Uterus (tissue), 2 donors: ENCODE results near the gene NBEA.

Experiments used
- POLR2A ChIP-seq, 2 donors: fragments of 450-650 bp; IDR thresholded peaks; one replicate each; pipeline ENCODE4 v1.6.1; 2016; ENCODE audit warnings: antibody characterized with exemption in 2 of 2, mild to moderate bottlenecking in 1 of 2, moderate library complexity in 1 of 2
- TF ChIP-seq, protein P1 (sequence below), 4 experiments: fragments of 200-600 bp in 2 of 4; fragments of 450-650 bp in 2 of 4; sonication (generic) in 2 of 4; IDR thresholded peaks; one replicate each; pipeline ENCODE4 v1.5.1; 2016 to 2019; ENCODE audit warnings: antibody characterized with exemption in 4 of 4, mild to moderate bottlenecking in 2 of 4, moderate library complexity in 1 of 4

GRCh38 chr13:35714588-35715377 is 772.7 kb downstream of the NBEA start:
- no peak for TF ChIP-seq POLR2A (IDR thresholded peaks at IDR 0.05)
- TF ChIP-seq, protein P1, sequence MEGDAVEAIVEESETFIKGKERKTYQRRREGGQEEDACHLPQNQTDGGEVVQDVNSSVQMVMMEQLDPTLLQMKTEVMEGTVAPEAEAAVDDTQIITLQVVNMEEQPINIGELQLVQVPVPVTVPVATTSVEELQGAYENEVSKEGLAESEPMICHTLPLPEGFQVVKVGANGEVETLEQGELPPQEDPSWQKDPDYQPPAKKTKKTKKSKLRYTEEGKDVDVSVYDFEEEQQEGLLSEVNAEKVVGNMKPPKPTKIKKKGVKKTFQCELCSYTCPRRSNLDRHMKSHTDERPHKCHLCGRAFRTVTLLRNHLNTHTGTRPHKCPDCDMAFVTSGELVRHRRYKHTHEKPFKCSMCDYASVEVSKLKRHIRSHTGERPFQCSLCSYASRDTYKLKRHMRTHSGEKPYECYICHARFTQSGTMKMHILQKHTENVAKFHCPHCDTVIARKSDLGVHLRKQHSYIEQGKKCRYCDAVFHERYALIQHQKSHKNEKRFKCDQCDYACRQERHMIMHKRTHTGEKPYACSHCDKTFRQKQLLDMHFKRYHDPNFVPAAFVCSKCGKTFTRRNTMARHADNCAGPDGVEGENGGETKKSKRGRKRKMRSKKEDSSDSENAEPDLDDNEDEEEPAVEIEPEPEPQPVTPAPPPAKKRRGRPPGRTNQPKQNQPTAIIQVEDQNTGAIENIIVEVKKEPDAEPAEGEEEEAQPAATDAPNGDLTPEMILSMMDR (IDR thresholded peaks at IDR 0.05), result no peak
